Activated CD4-positive, alpha-beta T cell treated with anti-CD3 and anti-CD28 coated beads, Interleukin-2, amount 10 ng/mL, durations not matched to agents 24 days and 14 days (primary cell): ENCODE results near the gene PARD3. TPM values are rescaled to one million over a fixed set of nuclear protein-coding genes. Genes with fewer than 3 reads are reported as not detected.
A peak's percentile ranks its signal among the peaks of the same experiment; 100 is the strongest.

Experiments
- DNase-seq: peaks from one replicate; pipeline ENCODE4 v3.0.0; 2022
- H3K27ac Mint-ChIP-seq: one replicate; pipeline ENCODE4 v1.8.0; 2022; ENCODE audit warnings: mild to moderate bottlenecking, mixed read lengths
- H3K27me3 Mint-ChIP-seq: one replicate; pipeline ENCODE4 v1.8.0; 2022; ENCODE audit warnings: mixed read lengths
- H3K36me3 Mint-ChIP-seq: one replicate; pipeline ENCODE4 v1.8.0; 2022; ENCODE audit warnings: low read depth, mild to moderate bottlenecking, mixed read lengths
- H3K4me1 Mint-ChIP-seq: one replicate; pipeline ENCODE4 v1.8.0; 2021; ENCODE audit warnings: mixed read lengths
- H3K4me3 Mint-ChIP-seq: one replicate; pipeline ENCODE4 v1.8.0; 2022; ENCODE audit warnings: mild to moderate bottlenecking, moderate library complexity, mixed read lengths
- H3K9me3 Mint-ChIP-seq: one replicate; pipeline ENCODE4 v1.8.0; 2021; ENCODE audit warnings: mixed read lengths
- intact Hi-C: fragments of 100-400 bp; cut with micrococcal nuclease; formaldehyde crosslinking; loops from one replicate; pipeline ENCODE4 v1.15.1; 2023
- total RNA-seq: library from RNA; stranded (reverse); gene quantifications from 2 replicates; pipeline ENCODE4 v1.2.3, GENCODE V29; 2022

PARD3 gene
- total RNA-seq, 1 donor from 2014 or later, result 2.9 TPM

- Mint-ChIP-seq H3K27ac (no peak overlapping the region), H3K9me3 (no peaks in the 10 kb centered on the region), H3K4me1 (no peaks in the 10 kb centered on the region), H3K27me3 (peaks cover 7% of the 10 kb centered on the region), H3K4me3 (no peak overlapping the region), H3K36me3 (no peaks in the 10 kb centered on the region)
- intact Hi-C loops, result no loop called here
- DNase-seq, result peak; percentile 14
These were observed 675.5 kb downstream of the PARD3 start for GRCh38 chr10:34139559-34139958.

DNA sequence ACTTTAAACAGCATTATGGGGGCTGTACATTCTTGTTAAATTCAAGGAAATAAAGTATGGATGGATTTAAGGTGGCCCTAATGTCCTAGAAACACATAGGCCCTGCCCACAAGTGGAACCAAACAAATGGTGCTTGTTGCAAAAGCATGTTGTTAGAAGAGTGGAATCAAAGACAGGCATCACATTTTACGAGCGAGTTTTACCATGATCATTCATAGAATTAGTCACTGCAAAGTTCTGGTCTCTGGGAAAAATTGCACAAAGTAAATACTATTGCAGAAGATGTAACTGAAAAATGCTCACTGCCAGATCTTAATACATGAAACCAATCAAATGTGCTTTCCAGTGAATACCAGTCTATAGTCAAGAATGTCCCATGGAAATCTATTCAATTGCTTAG lies 677.1 kb downstream of the PARD3 start:
- H3K9me3 Mint-ChIP-seq, result no peaks in the 10 kb centered on the region
- no peaks in the 10 kb centered on the region for H3K36me3 Mint-ChIP-seq
- H3K27ac Mint-ChIP-seq, result no peak overlapping the region
- intact Hi-C loops, result no loop called here
- H3K4me1 Mint-ChIP-seq, result no peaks in the 10 kb centered on the region
- peaks cover 7% of the 10 kb centered on the region for H3K27me3 Mint-ChIP-seq
- H3K4me3 Mint-ChIP-seq, result no peak overlapping the region
- DNase-seq, result no peak

DNA sequence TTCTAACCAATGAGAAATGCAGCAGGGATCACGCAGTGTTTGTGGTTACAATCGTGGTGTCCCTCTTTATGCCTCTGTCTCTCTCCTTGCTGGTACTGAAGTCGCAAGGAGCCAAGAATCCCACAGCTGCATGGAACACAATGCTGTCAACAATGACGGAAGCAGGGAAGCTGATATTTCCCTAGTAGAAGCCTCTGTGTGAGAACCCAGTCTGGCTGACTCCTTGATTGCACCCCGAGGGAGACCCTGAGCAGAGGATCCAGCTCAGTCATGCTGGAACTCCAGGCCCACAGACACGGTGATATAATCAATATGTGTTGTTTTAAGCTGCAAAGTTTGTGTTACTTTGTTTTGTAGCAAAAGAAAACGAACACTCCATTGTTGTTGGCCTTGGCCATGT lies 677.9 kb downstream of the PARD3 start:
- Mint-ChIP-seq H3K4me3 (no peak overlapping the region), H3K36me3 (no peaks in the 10 kb centered on the region), H3K27me3 (peaks cover 7% of the 10 kb centered on the region), H3K27ac (no peak overlapping the region), H3K4me1 (no peaks in the 10 kb centered on the region), H3K9me3 (no peaks in the 10 kb centered on the region)
- DNase-seq, result peak; percentile 24
- intact Hi-C loops, result no loop called here

DNA sequence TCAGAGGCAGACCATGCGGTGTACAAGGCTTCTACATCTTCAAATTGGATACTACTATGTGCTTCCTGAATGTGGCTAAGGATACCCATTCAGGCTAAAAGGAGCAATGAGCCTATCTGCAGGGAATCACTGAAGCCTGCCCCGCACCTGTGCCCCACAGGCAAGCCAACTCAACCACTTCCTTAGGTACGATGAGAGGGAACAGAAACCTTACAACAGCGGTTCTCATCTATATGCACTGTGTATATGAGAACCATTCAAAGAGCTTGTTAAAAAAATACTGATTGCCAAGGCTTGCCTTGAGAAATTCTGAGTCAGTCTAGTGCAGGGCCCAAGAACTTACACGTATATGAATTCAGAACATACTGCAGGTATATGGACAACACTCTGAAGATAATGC lies 679.6 kb downstream of the PARD3 start:
- H3K4me3 Mint-ChIP-seq, result no peak overlapping the region
- peak; percentile 39 for DNase-seq
- H3K27me3 Mint-ChIP-seq, result peaks cover 7% of the 10 kb centered on the region
- H3K9me3 Mint-ChIP-seq, result peaks cover 3% of the 10 kb centered on the region
- no peak overlapping the region for H3K27ac Mint-ChIP-seq
- intact Hi-C loops, result no loop called here
- no peaks in the 10 kb centered on the region for H3K36me3 Mint-ChIP-seq
- H3K4me1 Mint-ChIP-seq, result no peaks in the 10 kb centered on the region

DNA sequence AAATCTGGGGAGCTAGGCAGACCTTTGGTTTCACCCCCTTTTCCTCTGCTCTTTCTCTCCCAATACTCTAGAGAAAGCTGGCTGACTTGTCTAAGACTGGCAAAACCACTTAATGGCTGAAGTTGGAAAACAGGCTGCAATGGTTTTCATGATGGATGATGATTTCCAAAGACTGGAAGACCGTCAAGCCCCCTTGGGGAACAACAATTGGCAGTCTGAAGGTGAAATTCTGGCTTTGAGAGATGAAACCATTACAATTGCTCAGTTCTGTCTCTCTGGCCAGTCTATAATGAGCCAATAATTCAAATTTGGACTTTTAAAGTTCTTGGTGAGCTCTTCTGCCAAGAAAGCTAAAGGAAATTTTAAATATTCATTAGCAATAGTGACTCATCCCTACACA lies 680.5 kb downstream of the PARD3 start:
- H3K27me3 Mint-ChIP-seq, result peaks cover 5% of the 10 kb centered on the region
- intact Hi-C loops, result no loop called here
- H3K4me3 Mint-ChIP-seq, result no peak overlapping the region
- H3K36me3 Mint-ChIP-seq, result no peaks in the 10 kb centered on the region
- H3K4me1 Mint-ChIP-seq, result no peaks in the 10 kb centered on the region
- DNase-seq, result peak; percentile 24
- no peak overlapping the region for H3K27ac Mint-ChIP-seq
- H3K9me3 Mint-ChIP-seq, result peaks cover 3% of the 10 kb centered on the region

GRCh38 chr10:34133406-34133805 lies 681.7 kb downstream of the PARD3 start:
- Mint-ChIP-seq H3K4me1 (no peaks in the 10 kb centered on the region), H3K27ac (no peak overlapping the region), H3K27me3 (peaks cover 5% of the 10 kb centered on the region), H3K4me3 (no peak overlapping the region), H3K9me3 (peaks cover 3% of the 10 kb centered on the region), H3K36me3 (no peaks in the 10 kb centered on the region)
- intact Hi-C loops, result no loop called here
- peak; percentile 21 for DNase-seq

GRCh38 chr10:34131152-34131551 lies 683.9 kb downstream of the PARD3 start:
- H3K4me1 Mint-ChIP-seq, result no peaks in the 10 kb centered on the region
- no peak overlapping the region for H3K27ac Mint-ChIP-seq
- DNase-seq, result no peak
- H3K4me3 Mint-ChIP-seq, result no peak overlapping the region
- no peaks in the 10 kb centered on the region for H3K36me3 Mint-ChIP-seq
- H3K9me3 Mint-ChIP-seq, result peaks cover 3% of the 10 kb centered on the region
- H3K27me3 Mint-ChIP-seq, result peaks cover 10% of the 10 kb centered on the region
- intact Hi-C loops, result no loop called here

GRCh38 chr10:34127676-34128075 lies 687.4 kb downstream of the PARD3 start:
- Mint-ChIP-seq H3K36me3 (no peaks in the 10 kb centered on the region), H3K9me3 (peaks cover 3% of the 10 kb centered on the region), H3K27ac (no peak overlapping the region), H3K27me3 (peaks cover 5% of the 10 kb centered on the region), H3K4me3 (no peak overlapping the region), H3K4me1 (peaks cover 8% of the 10 kb centered on the region)
- no peak for DNase-seq
- intact Hi-C loops, result loop anchor here (10.0 kb wide), 2 partner anchors 763 to 993 kb away; no protein-coding TSS in a partner anchor

GRCh38 chr10:34126371-34127151 lies 688.5 kb downstream of the PARD3 start:
- Mint-ChIP-seq H3K27ac (no peak overlapping the region), H3K9me3 (peaks cover 3% of the 10 kb centered on the region), H3K4me1 (peaks cover 19% of the 10 kb centered on the region), H3K4me3 (no peak overlapping the region), H3K36me3 (no peaks in the 10 kb centered on the region), H3K27me3 (peaks cover 5% of the 10 kb centered on the region)
- intact Hi-C loops, result loop anchor here (10.0 kb wide), 2 partner anchors 762 to 992 kb away; no protein-coding TSS in a partner anchor
- no peak for DNase-seq

DNA sequence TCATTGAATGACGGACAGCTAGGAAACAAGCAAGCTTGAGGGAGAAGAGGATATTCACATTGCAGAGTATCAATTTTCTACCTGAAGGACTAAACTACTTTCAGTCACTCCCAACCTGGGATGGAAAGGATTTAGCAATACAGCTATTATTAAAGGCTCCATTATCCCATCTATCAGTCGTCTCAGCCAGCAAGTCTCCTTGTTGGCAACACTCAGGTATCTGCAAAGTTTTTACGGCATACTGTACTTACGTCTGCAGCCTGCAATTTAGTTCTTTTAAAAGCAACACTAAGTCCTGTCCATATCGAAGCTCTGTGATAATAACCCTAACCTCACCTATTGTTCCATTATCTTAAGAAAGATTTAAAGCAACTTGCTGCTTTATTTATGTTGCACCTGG lies 689.4 kb downstream of the PARD3 start:
- H3K27me3 Mint-ChIP-seq, result peaks cover 5% of the 10 kb centered on the region
- no peak overlapping the region for H3K27ac Mint-ChIP-seq
- no peak for DNase-seq
- H3K4me1 Mint-ChIP-seq, result peaks cover 24% of the 10 kb centered on the region
- no peak overlapping the region for H3K4me3 Mint-ChIP-seq
- no peaks in the 10 kb centered on the region for H3K9me3 Mint-ChIP-seq
- no peaks in the 10 kb centered on the region for H3K36me3 Mint-ChIP-seq
- intact Hi-C loops, result loop anchor here (10.0 kb wide), 2 partner anchors 761 to 991 kb away; no protein-coding TSS in a partner anchor

GRCh38 chr10:34124522-34125035 lies 690.5 kb downstream of the PARD3 start:
- Mint-ChIP-seq H3K36me3 (no peaks in the 10 kb centered on the region), H3K4me3 (no peak overlapping the region), H3K4me1 (peaks cover 24% of the 10 kb centered on the region), H3K27ac (no peak overlapping the region), H3K27me3 (peaks cover 5% of the 10 kb centered on the region), H3K9me3 (no peaks in the 10 kb centered on the region)
- DNase-seq, result no peak
- intact Hi-C loops, result loop anchor here (5.0 to 10.0 kb wide), 3 partner anchors 760 to 990 kb away; partner anchors contain the start of gene NRP1

GRCh38 chr10:34121781-34122622 lies 693.1 kb downstream of the PARD3 start:
- DNase-seq, result peak; percentile 77
- Mint-ChIP-seq H3K4me1 (peaks cover 24% of the 10 kb centered on the region), H3K9me3 (peaks cover 3% of the 10 kb centered on the region), H3K27me3 (no peaks in the 10 kb centered on the region), H3K27ac (peak overlapping the region; percentile 70), H3K36me3 (no peaks in the 10 kb centered on the region), H3K4me3 (peak overlapping the region; percentile 56)
- intact Hi-C loops, result loop anchor here (1.0 to 10.0 kb wide), 5 partner anchors 159 to 987 kb away; partner anchors contain the start of gene NRP1

DNA sequence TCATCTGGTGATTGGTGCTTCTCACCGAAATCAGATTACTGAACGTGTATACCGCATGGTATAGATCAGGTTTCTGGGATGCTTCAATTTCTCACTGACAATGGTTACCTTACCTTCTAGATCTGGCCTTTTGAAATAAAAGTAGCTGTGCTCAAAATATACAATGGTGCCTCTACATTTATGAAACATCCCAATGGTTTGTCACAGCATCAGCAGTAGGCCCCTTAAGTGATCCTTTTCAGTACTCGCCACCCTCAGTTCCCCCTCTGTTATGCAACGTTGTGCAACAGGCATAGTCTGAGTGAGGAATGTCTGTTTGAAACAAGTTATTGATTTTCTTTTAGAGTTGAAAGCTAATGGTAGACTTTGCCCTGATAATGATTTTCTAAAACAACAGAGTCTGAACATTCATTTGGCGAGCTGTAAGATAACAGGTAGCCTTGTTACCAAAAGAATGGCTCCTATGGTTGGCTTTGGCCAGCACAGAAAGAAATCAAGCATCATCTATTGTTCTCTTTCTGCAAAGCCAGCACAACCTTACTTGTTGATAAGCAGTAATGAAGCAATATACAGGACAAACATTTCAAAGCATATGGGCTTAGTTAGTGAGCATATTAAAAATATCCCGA lies 693.9 kb downstream of the PARD3 start:
- H3K4me1 Mint-ChIP-seq, result peaks cover 24% of the 10 kb centered on the region
- peak overlapping the region; percentile 56 for H3K4me3 Mint-ChIP-seq
- H3K27me3 Mint-ChIP-seq, result no peaks in the 10 kb centered on the region
- intact Hi-C loops, result loop anchor here (2.0 to 10.0 kb wide), 4 partner anchors 160 to 986 kb away; partner anchors contain the start of gene NRP1
- peak overlapping the region; percentile 70 for H3K27ac Mint-ChIP-seq
- no peak for DNase-seq
- peaks cover 3% of the 10 kb centered on the region for H3K9me3 Mint-ChIP-seq
- H3K36me3 Mint-ChIP-seq, result no peaks in the 10 kb centered on the region
